Cerebellar nuclear complex (tissue), 1 donor: ENCODE results near the gene RASIP1.

ENCODE experiments used
- DNase-seq, 2 experiments: peaks; one replicate each; lab custom pipeline; 2025; lab: John Stamatoyannopoulos, UW

The RASIP1 gene

DNA sequence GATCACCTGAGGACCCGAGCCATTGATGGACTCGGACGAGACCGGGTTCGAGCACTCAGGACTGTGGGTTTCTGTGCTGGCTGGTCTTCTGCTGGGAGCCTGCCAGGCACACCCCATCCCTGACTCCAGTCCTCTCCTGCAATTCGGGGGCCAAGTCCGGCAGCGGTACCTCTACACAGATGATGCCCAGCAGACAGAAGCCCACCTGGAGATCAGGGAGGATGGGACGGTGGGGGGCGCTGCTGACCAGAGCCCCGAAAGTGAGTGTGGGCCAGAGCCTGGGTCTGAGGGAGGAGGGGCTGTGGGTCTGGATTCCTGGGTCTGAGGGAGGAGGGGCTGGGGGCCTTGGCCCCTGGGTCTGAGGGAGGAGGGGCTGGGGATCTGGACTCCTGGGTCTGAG is 15.8 kb upstream of the RASIP1 start:
- no peak for DNase-seq

DNA sequence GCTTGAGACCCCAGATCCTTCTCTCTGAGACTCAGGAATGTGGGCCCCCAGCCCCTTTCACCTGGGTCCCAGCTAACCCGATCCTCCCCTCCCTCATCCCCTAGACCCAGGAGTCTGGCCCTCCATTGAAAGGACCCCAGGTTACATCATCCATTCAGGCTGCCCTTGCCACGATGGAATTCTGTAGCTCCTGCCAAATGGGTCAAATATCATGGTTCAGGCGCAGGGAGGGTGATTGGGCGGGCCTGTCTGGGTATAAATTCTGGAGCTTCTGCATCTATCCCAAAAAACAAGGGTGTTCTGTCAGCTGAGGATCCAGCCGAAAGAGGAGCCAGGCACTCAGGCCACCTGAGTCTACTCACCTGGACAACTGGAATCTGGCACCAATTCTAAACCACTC is 15.4 kb upstream of the RASIP1 start:
- DNase-seq, result no peak

GRCh38 chr19:48755084-48755641 is 14.8 kb upstream of the RASIP1 start, which contains the start of gene FGF21:
FGF21 (plus strand) TSS chr19:48755524; CDS start chr19:48756237, 713 bp downstream.
- DNase-seq, result no peak

DNA sequence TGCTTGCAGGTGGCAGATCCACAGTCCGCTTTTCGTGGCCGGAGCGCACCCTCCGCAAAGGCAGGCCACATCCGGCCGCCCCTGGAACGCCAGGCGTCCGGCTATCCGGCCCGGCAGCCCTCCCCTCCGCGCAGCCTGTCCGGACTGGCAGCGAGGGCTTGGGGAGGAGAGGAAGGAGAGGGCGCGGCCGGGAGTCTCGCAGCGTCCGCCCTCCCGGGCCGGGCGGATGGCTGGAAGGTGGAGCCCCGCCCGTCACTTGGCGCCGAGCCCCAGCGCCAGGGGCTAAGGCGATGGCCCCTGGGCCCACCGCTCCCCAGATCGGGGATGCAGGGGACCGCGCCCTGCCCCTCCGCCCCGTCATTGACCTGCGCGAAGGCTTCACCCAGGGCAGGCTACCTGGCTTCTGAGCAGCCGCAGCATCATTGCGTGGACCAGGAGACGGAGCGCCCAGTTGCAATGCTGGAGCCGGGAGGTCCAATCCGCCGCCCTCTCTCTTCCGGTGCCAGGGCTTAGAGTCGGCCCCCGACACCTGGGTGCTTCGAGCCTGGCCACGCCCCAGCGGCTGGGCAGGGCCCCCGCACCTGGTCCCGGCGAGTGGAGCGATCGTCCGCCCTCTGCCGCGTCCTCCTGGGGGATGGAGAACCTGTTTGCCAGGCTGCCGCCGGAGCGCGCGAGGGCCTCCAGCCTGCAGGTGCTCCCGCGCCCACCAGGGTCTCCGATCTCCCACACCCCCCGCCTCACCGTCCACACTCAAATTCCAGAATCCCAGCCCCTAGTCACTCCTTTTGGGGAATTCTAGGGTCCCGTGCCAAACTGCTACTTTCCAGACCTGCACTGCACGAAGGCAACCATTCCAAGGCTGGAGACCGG is 12.3 kb upstream of the RASIP1 start, which contains the start of gene FUT1:
FUT1 (minus strand) TSS at position 146 of the 870 bp plus-strand sequence. CDS start 1,360 bp downstream, outside the sequence.
- peak in 1 of 2 experiments; percentile 41 for DNase-seq

DNA sequence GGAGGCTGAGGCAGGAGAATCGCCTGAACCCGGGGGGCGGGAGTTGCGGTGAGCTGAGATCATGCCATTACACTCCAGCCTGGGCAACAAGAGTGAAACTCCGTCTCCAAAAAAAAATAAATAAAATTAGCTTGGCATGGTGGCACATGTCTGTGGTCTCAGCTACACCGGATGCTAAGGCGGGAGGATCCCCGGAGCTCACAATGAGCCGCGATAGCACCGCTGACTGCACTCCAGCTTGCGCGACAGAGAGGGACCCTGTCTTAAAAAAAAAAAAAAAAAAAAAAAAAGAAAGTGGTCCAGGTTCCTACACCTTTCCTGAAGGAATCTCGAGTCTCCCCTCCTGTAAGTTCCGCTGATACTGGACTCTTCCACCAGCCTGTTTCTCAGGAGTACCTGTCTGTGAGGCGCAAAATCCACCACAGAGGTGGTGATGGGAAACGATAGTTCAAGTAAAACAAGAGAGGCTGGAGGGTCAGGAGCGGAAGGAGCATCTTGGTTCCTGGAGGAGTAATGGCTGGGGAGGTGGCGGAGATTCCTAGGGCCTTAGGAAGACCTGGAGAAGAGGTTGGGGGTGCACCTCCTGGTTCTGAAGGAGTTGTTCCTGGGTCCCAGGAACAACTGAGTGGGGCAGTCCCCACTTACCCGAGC is 11.6 kb upstream of the RASIP1 start:
- no peak for DNase-seq

- DNase-seq, result no peak
These were observed 10.5 kb upstream of the RASIP1 start for GRCh38 chr19:48750771-48751504.

DNA sequence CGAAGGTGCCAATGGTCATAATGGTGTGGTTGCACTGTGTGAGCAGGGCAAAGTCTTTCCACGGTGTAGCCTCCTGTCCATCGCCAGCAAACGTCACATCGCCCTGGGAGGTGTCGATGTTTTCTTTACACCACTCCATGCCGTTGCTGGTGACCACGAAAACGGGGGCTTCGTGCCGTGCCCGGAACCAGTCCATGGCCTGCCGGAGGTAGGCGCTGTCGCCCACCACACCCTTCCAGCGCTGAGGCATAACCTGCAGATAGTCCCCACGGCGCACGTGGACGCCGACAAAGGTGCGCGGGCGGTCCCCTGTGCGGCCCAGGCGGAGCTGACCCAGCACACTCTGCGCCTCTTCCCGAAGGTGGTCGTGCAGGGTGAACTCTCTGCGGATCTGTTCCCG is 9.9 kb upstream of the RASIP1 start:
- no peak for DNase-seq

DNA sequence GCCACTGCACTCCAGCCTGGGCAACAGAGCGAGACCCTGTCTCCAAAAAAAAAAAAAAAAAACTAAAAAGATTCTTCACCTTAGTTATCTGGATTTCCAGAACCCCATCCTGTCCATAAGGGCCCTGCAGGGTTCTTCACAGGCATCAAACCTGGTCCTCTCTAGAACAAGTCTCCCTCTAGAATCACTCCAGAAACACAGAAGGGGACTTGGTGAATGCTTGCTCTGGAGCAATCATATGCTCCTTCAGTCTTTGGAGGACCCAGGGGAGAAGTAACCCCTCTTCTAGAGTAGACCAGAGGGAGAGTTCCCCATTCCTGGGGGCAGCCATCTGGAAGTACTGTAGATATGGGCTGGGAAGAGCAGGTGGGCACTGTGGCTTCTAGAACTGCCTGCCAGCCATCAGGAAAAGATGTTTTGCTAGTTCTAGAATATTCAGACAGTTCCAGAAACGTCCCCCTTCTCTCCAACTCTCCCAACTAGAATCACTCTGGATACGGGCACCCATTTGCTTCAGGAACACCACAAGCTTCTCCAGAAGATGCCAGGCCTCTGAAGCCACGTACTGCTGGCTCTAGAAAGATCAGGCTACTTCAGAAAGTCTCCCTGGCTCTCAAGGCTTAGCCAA is 9.3 kb upstream of the RASIP1 start:
- DNase-seq, result no peak

- peak; percentile 18 to 83 for DNase-seq
These were observed 6.5 kb upstream of the RASIP1 start, which contains the start of gene IZUMO1 for GRCh38 chr19:48746738-48747575. IZUMO1 (minus strand) TSS chr19:48746909; CDS start chr19:48745859, 1,050 bp downstream.

DNA sequence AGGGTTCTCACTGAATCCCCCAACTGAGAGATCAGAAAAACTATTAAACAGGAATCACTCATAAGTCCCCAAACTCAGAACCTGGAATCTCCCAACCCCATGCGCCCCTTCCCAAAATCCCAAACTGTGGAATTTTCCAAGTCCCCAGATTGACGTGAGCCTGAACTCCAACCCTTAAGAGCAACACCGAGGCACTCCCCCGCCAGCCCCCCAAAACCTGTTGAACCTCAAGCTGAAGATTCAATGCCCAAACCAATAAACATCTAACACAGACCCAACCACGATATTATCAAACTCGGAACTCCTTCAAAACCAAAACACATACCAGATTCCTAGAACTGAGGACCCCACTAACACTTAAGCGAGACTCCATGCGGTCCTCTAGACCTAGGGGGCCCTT is 5.7 kb upstream of the RASIP1 start:
- no peak for DNase-seq

DNA sequence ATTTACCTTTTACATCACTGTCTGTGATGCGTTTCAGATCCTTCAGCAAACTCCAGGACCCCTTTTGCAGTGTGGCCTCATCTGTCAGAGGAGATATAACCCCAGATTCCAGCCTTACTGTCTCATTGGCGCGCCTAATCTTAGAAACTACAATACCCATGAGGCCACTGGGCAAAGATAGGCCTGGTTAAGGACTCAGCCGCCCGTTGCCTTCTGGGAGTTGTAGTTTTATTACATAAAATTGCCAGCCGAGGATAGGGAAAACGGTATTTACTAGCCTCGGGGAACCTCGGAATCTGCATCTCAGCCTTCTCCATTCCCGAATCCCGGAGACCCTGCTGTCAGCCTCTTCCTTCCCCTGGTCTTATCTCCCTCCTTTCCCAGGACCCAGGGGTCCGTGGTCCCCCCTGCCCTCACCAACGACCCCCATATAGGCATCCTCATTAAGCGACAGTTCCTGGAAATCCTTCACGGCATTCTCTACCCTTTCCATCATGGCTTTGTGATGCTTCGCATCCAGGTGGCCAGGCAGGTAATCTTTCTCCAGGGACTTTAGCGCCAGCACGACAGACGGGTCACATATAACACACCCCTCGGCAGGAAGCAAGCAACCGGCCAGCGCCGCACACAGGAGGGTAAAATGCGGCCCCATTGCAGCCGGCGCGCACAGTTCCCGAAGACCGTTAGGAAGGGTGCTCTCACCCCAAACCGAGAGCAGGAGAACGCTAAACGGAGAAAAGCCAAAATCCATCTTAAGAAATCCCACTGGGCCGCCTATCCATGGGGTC is 5.0 kb upstream of the RASIP1 start:
- DNase-seq, result peak; percentile 61 to 70

- DNase-seq, result no peak
These were observed 1.7 kb upstream of the RASIP1 start for GRCh38 chr19:48742096-48742495.

- peak in 1 of 2 experiments; percentile 12 for DNase-seq
These were observed 954 bp upstream of the RASIP1 start for GRCh38 chr19:48741129-48741999.

DNA sequence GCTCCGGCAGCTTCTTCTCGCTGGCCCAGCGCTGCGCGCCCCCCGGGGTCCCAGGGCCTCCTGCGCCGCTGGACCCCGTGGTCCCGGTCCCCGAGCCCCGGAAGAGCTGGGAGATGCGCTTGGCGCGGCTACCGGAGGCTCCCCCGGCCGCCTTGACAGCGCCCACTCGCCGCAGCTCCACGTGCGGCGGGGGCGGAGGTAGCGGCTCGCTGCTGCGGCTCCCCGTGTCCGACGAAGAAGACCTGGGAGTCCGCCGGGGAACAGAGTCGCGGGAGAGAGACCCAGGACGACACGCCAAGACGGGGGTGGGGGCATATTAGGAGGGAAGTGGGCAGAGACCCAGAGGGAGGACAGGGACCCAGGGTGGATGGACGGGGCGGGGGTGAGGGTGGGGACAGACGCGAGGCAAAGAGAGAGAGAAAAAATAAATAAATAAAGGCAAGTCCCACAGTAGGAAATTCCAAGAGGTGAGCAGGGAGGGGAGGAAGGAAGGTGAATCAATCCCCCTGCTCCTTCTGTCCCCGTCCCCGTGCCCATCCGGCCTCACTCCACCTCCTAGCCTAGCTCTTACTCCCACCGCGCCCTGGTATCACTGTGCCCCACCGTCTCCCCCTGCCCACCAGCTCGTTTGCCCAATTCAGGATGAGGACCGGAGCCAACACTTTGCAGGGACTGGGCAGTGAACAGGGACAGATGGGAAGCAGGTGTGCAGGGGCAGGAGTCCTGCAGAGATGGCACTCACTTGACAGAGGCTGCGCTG is 826 bp downstream of the RASIP1 start:
- DNase-seq, result no peak

GRCh38 chr19:48738557-48739403 is 1.6 kb downstream of the RASIP1 start:
- DNase-seq, result peak; percentile 70 to 79

GRCh38 chr19:48737360-48737998 is 2.9 kb downstream of the RASIP1 start:
- no peak for DNase-seq
